Sigmoid colon (tissue), 7 donors: ENCODE measurements around the gene BOD1L2. TPM values are rescaled to one million over a fixed set of nuclear protein-coding genes. Genes with fewer than 3 reads are reported as not detected.

Experiments
- DNase-seq: peaks from one replicate; pipeline ENCODE4 v3.0.0-alpha.2; 2019
- H3K27ac ChIP-seq, 4 donors: fragments of 200-600 bp; sonication (generic); one replicate each; pipeline ENCODE4 v1.5.1; 2016 to 2019; ENCODE audit warnings: mild to moderate bottlenecking in 1 of 4
- H3K27me3 ChIP-seq, 3 donors: fragments of 200-600 bp; sonication (generic); one replicate each; pipeline ENCODE4 v1.5.1; 2019; ENCODE audit warnings: mild to moderate bottlenecking in 1 of 3
- H3K36me3 ChIP-seq, 4 donors: fragments of 200-600 bp; sonication (generic); one replicate each; pipeline ENCODE4 v1.5.1; 2016 to 2019
- H3K4me1 ChIP-seq, 4 donors: fragments of 200-600 bp; sonication (generic); one replicate each; pipeline ENCODE4 v1.5.1; 2017 to 2019
- H3K4me3 ChIP-seq, 4 donors: fragments of 200-600 bp; sonication (generic); one replicate each; pipeline ENCODE4 v1.5.1; 2017 to 2019; ENCODE audit warnings: mild to moderate bottlenecking in 2 of 4, moderate library complexity in 1 of 4
- H3K9me3 ChIP-seq, 4 donors: fragments of 200-600 bp in 3 of 4; sonication (generic) in 3 of 4; one replicate each; pipeline versions ENCODE4 v1.5.1 to v1.6.1; 2013 to 2019
- CTCF ChIP-seq, 4 experiments: fragments of 450-650 bp in 3 of 4; fragments of 200-600 bp in 1 of 4; IDR thresholded peaks; one replicate each; pipeline ENCODE4 v1.5.1; 2016 to 2019; ENCODE audit warnings: antibody characterized with exemption in 4 of 4, mild to moderate bottlenecking in 3 of 4, moderate library complexity in 2 of 4
- EP300 ChIP-seq, 4 donors: sonication (generic); formaldehyde crosslinking; IDR thresholded peaks; one replicate each; pipeline ENCODE4 v1.6.1; 2017; ENCODE audit warnings: antibody characterized with exemption in 4 of 4
- POLR2A ChIP-seq, 2 donors: fragments of 450-650 bp; IDR thresholded peaks; one replicate each; pipeline ENCODE4 v1.6.1; 2016; ENCODE audit warnings: antibody characterized with exemption in 2 of 2, mild to moderate bottlenecking in 2 of 2, moderate library complexity in 2 of 2
- POLR2AphosphoS5 ChIP-seq, 4 donors: sonication (generic); formaldehyde crosslinking; IDR thresholded peaks; one replicate each; pipeline ENCODE4 v1.6.1; 2017; ENCODE audit warnings: antibody characterized with exemption in 4 of 4
- WGBS, 2 donors: extraction: QIAGEN DNeasy Blood & Tissue Kit; methylation state at CpG; one replicate each; pipeline ENCODE4 v1.1.7; 2013; 5-methylcytosine and 5-hydroxymethylcytosine counted together
- intact Hi-C: fragments of 100-400 bp; cut with DNase I; formaldehyde crosslinking; loops from one replicate; pipeline ENCODE4 v1.15.1; 2023
- polyA plus RNA-seq, 3 donors: library from polyadenylated mRNA; stranded (reverse); fragments of 200-250 nt; gene quantifications; one replicate each; pipeline ENCODE4 v1.2.3, GENCODE V29; 2013
- total RNA-seq, 4 donors: library from RNA; depleted of rRNA; stranded (reverse); fragments of >200 nt; gene quantifications; one replicate each; pipeline ENCODE4 v1.1.0, GENCODE V29; 2016
- donor health status: healthy with polysubstance abuse.
- donor health status: Bipolar disorder and iron deficiency.
- donor health status: healthy.

BOD1L2 gene
- total and polyA plus RNA-seq, 7 donors: not detected

- no peak overlapping the region for H3K4me3 ChIP-seq
- no peaks in the 10 kb centered on the region for H3K27me3 ChIP-seq
- TF ChIP-seq POLR2A (IDR thresholded peaks at IDR 0.05) (no peak), CTCF (IDR thresholded peaks at IDR 0.05) (no peak), POLR2AphosphoS5 (IDR thresholded peaks at IDR 0.05) (no peak), EP300 (IDR thresholded peaks at IDR 0.05) (no peak)
- H3K27ac ChIP-seq: no peak overlapping the region
- 75% methylated on average over 2 of the region's 2 CpGs for WGBS, 2 donors
- H3K9me3 ChIP-seq: no peaks in the 10 kb centered on the region
- intact Hi-C loops: no loop called here
- H3K4me1 ChIP-seq: no peaks in the 10 kb centered on the region
- H3K36me3 ChIP-seq: no peaks in the 10 kb centered on the region
- no peak for DNase-seq
Observed at GRCh38 chr18:57175532-57175931, 28.6 kb downstream of the BOD1L2 start.

DNA sequence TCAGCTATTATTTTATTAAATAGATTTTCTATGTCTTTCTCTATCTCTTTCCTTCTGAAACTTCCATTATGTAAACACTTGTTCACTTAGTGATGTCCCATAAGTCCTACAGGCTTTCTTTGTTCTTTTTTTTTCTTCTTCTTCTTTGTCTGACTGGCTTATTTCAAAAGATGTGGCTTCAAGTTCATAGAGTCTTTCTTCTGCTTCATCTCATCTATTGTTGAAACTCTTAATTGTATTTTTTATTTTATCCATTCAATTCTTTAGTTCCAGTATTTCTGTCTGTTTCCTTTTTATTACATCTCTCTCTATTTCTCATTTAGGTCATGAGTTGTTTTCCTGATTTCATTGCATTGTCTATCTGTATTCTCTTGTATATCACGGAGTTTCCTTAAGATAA is 38.5 kb downstream of the BOD1L2 start:
- Histone ChIP-seq H3K4me1 (no peaks in the 10 kb centered on the region), H3K27me3 (no peaks in the 10 kb centered on the region), H3K27ac (no peak overlapping the region), H3K36me3 (no peaks in the 10 kb centered on the region), H3K9me3 (peaks cover 7 to 15% (median 11%) of the 10 kb centered on the region in 4 donors), H3K4me3 (no peak overlapping the region)
- WGBS, 2 donors: 82 to 84% methylated on average over 1 of the region's 1 CpG
- intact Hi-C loops: no loop called here
- DNase-seq: no peak
- TF ChIP-seq CTCF (IDR thresholded peaks at IDR 0.05): no peak
- TF ChIP-seq POLR2A (IDR thresholded peaks at IDR 0.05): no peak
- no peak for TF ChIP-seq POLR2AphosphoS5 (IDR thresholded peaks at IDR 0.05)

- Histone ChIP-seq H3K27ac (no peak overlapping the region), H3K36me3 (no peaks in the 10 kb centered on the region), H3K4me1 (no peaks in the 10 kb centered on the region), H3K4me3 (no peak overlapping the region), H3K27me3 (no peaks in the 10 kb centered on the region), H3K9me3 (peaks cover 7 to 15% (median 11%) of the 10 kb centered on the region in 4 donors)
- 58 to 69% methylated on average over 6 of the region's 6 CpGs for WGBS, 2 donors
- intact Hi-C loops: no loop called here
- TF ChIP-seq CTCF (IDR thresholded peaks at IDR 0.05) (no peak), EP300 (IDR thresholded peaks at IDR 0.05) (no peak), POLR2A (IDR thresholded peaks at IDR 0.05) (no peak), POLR2AphosphoS5 (IDR thresholded peaks at IDR 0.05) (no peak)
- DNase-seq: no peak
Observed at GRCh38 chr18:57188851-57189557, 42.1 kb downstream of the BOD1L2 start.

DNA sequence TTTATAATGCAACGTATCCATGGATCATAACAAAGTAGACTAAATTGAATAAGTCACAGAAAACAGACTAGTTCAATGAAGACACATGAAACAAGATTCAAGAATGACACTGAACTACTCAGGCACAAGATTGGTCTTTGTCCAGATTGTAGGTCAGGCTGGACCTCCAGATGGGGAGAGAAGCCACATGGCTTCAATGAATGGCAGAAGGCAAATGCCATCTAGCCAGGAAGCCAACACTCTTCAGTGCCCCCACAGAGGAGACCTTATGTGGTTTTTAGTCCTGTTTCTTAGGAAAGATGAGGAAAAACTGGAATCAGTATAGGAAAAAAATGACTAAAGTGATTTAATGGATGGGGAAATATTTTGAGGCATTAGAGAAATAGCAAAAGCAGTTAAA is 43.1 kb downstream of the BOD1L2 start:
- Histone ChIP-seq H3K27ac (no peak overlapping the region), H3K4me1 (no peaks in the 10 kb centered on the region), H3K4me3 (no peak overlapping the region), H3K36me3 (no peaks in the 10 kb centered on the region), H3K9me3 (peaks cover 6 to 13% (median 8%) of the 10 kb centered on the region in 4 donors), H3K27me3 (no peaks in the 10 kb centered on the region)
- WGBS, 2 donors: 65 to 76% methylated on average over 1 of the region's 1 CpG
- DNase-seq: no peak
- intact Hi-C loops: no loop called here
- no peak for TF ChIP-seq POLR2AphosphoS5 (IDR thresholded peaks at IDR 0.05)
- no peak for TF ChIP-seq POLR2A (IDR thresholded peaks at IDR 0.05)
- TF ChIP-seq CTCF (IDR thresholded peaks at IDR 0.05): no peak
- no peak for TF ChIP-seq EP300 (IDR thresholded peaks at IDR 0.05)

GRCh38 chr18:57194070-57194469 is 47.2 kb downstream of the BOD1L2 start:
- no peak overlapping the region for H3K27ac ChIP-seq
- H3K4me3 ChIP-seq: no peak overlapping the region
- H3K27me3 ChIP-seq: no peaks in the 10 kb centered on the region
- no peaks in the 10 kb centered on the region for H3K9me3 ChIP-seq
- H3K4me1 ChIP-seq: no peaks in the 10 kb centered on the region
- H3K36me3 ChIP-seq: no peaks in the 10 kb centered on the region
- 58 to 72% methylated on average over 3 of the region's 3 CpGs for WGBS, 2 donors
- intact Hi-C loops: no loop called here
- TF ChIP-seq POLR2A (IDR thresholded peaks at IDR 0.05) (no peak), CTCF (IDR thresholded peaks at IDR 0.05) (no peak), EP300 (IDR thresholded peaks at IDR 0.05) (no peak), POLR2AphosphoS5 (IDR thresholded peaks at IDR 0.05) (no peak)
- DNase-seq: no peak
